K562 (cell line): Measurements from ENCODE around the gene GALNT7. TPM values are rescaled to one million over a fixed set of nuclear protein-coding genes. Genes with fewer than 3 reads are reported as not detected.

ENCODE experiments used
- BRD4 ChIP-seq: fragments of 200-600 bp; sonication (generic); IDR thresholded peaks from 2 replicates; pipeline ENCODE4 v1.6.1; 2017; ENCODE audit warnings: inconsistent platforms
- CAMTA2 ChIP-seq: fragments of 250-450 bp; sonication (Bioruptor Pico); conservative IDR thresholded peaks from 2 replicates; pipeline ENCODE4 v1.5.1; 2022
- CBFA2T3 ChIP-seq: fragments of 450-650 bp; IDR thresholded peaks from 2 replicates; pipeline ENCODE4 v1.6.1; 2017
- CEBPZ ChIP-seq: fragments of 150-350 bp; IDR thresholded peaks from 2 replicates; pipeline ENCODE4 v1.6.1; 2014; ENCODE audit warnings: low read depth, mild to moderate bottlenecking, low read length, borderline replicate concordance
- CREM ChIP-seq: IDR thresholded peaks from 2 replicates; pipeline ENCODE4 v1.6.1; 2014; ENCODE audit warnings: antibody characterized with exemption, low read depth
- EP300 ChIP-seq: IDR thresholded peaks from 2 replicates; pipeline ENCODE4 v1.6.1; 2012; ENCODE audit warnings: low read length, improper control_type of control experiment
- FOXA3 ChIP-seq, 2 experiments: fragments of 450-650 bp in 1 of 2; sonication (generic) in 1 of 2; formaldehyde crosslinking; IDR thresholded peaks in 1 of 2; conservative IDR thresholded peaks in 1 of 2; 2 replicates each; pipeline versions ENCODE4 v1.4.0 to v1.8.0; 2020 to 2022; ENCODE audit warnings: mild to moderate bottlenecking in 2 of 2, missing genetic modification reagents in 1 of 2
- HDAC2 ChIP-seq: fragments of 450-650 bp; IDR thresholded peaks from 2 replicates; pipeline ENCODE4 v1.6.1; 2016; ENCODE audit warnings: mild to moderate bottlenecking
- ILK ChIP-seq: fragments of 450-650 bp; IDR thresholded peaks from 2 replicates; pipeline ENCODE4 v1.6.1; 2016; ENCODE audit warnings: missing genetic modification characterization, low read depth, mild to moderate bottlenecking, missing compliant biosample characterization, moderate library complexity, borderline replicate concordance
- PHF8 ChIP-seq: fragments of 200-600 bp; sonication (generic); IDR thresholded peaks from 2 replicates; pipeline ENCODE4 v1.6.1; 2012; ENCODE audit warnings: mixed run types, mild to moderate bottlenecking, inconsistent platforms, low read length, moderate library complexity, borderline replicate concordance
- RBM15 ChIP-seq: fragments of 200-400 bp; formaldehyde crosslinking; IDR thresholded peaks from 2 replicates; pipeline ENCODE4 v1.6.1; 2018; ENCODE audit warnings: mild to moderate bottlenecking, low read length, moderate library complexity; ENCODE audit not compliant: insufficient read depth
- SNIP1 ChIP-seq: fragments of 450-650 bp; IDR thresholded peaks from 2 replicates; pipeline ENCODE4 v1.7.1; 2017; ENCODE audit warnings: low read depth, mild to moderate bottlenecking
- ZNF512 ChIP-seq: IDR thresholded peaks from 2 replicates; pipeline ENCODE4 v1.6.1; 2016; ENCODE audit warnings: missing genetic modification characterization, missing compliant biosample characterization
- polyA plus RNA-seq, 8 experiments: library from polyadenylated mRNA; depleted of rRNA in 4 of 8; stranded (reverse) in 5 of 8; unstranded in 3 of 8; fragments of >200 nt; fragmentation: Nextera tagmentation in 2 of 8; fragmentation: Illumina TruSeq in 1 of 8; extraction: Ambion mirVana in 2 of 8; extraction: Trizol in 1 of 8; gene quantifications; 2 replicates each; pipeline versions ENCODE4 v1.2.1 to v1.2.3, GENCODE V29; 2011 to 2014; ENCODE audit warnings: inconsistent platforms in 1 of 8, missing spikeins in 1 of 8
- total RNA-seq, 7 experiments: library from RNA; depleted of rRNA in 6 of 7; stranded (reverse); fragments of >200 nt in 6 of 7; fragmentation: Illumina TruSeq in 2 of 7; extraction: Trizol in 2 of 7; gene quantifications; 2 replicates each; pipeline versions ENCODE4 v1.2.1 to v1.2.3, GENCODE V29; 2011 to 2021; ENCODE audit warnings: low replicate concordance in 1 of 7
- TF ChIP-seq, protein P1 (sequence below): sonication (generic); formaldehyde crosslinking; IDR thresholded peaks from 2 replicates; pipeline ENCODE4 v1.9.0; 2022; ENCODE audit warnings: mild to moderate bottlenecking, missing genetic modification reagents
- TF ChIP-seq, protein P2 (sequence below): sonication (generic); formaldehyde crosslinking; IDR thresholded peaks from 2 replicates; pipeline ENCODE4 v1.8.1; 2023; ENCODE audit warnings: missing genetic modification reagents, mild to moderate bottlenecking, borderline replicate concordance

The GALNT7 gene
- total and polyA plus RNA-seq, 9 of the 15 experiments (the other 6 are each of a cell fraction or from before 2014, with no cell fraction given), result 16.7 to 38.7 (median 31.1) TPM

DNA sequence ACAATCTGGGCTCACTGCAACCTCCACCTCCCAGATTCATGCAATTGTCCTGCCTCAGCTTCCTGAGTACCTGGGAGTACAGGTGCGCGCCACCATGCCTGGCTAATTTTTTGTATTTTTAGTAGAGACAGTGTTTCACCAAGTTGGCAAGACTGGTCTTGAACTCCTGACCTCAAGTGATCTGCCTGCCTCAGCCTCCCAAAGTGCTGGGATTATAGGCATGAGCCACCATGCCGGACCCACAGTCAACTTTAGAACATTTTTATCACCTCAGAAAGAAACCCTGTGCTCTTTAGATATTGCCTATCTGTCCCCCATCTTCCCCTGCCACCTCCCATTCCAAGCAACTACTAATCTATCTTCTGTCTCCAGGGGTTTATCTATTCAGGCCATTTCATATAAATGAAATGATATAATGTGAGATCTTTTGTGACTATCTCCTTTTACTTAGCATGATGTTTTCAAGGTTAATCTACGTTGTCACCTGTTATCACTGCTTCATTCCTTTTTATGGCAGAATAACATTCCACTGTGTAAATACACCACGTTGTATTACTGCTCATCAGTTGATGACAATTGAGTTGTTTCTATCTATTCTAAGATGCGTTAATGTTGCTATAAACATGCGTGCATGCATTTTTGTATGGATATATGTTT, 44.3 kb upstream of the GALNT7 start (continued):
- TF ChIP-seq FOXA3 (CRISPR knock-in tag; conservative IDR thresholded peaks at IDR 0.05 in 1 of 2, IDR thresholded peaks at IDR 0.05 in 1 of 2) (peak in 1 of 2 experiments; percentile 60; a peak in 2 of 4 replicates), SNIP1 (no peak), PHF8 (no peak), ILK (no peak), RBM15 (no peak), CEBPZ (no peak), CBFA2T3 (peak; percentile 93), EP300 (peak; percentile 84), HDAC2 (no peak), CAMTA2 (CRISPR knock-in tag) (no peak), ZNF512 (tag) (no peak), CREM (no peak), BRD4 (no peak)
- TF ChIP-seq, protein P1, sequence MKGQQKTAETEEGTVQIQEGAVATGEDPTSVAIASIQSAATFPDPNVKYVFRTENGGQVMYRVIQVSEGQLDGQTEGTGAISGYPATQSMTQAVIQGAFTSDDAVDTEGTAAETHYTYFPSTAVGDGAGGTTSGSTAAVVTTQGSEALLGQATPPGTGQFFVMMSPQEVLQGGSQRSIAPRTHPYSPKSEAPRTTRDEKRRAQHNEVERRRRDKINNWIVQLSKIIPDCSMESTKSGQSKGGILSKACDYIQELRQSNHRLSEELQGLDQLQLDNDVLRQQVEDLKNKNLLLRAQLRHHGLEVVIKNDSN (CRISPR knock-in tag), result no peak
- TF ChIP-seq, protein P2, sequence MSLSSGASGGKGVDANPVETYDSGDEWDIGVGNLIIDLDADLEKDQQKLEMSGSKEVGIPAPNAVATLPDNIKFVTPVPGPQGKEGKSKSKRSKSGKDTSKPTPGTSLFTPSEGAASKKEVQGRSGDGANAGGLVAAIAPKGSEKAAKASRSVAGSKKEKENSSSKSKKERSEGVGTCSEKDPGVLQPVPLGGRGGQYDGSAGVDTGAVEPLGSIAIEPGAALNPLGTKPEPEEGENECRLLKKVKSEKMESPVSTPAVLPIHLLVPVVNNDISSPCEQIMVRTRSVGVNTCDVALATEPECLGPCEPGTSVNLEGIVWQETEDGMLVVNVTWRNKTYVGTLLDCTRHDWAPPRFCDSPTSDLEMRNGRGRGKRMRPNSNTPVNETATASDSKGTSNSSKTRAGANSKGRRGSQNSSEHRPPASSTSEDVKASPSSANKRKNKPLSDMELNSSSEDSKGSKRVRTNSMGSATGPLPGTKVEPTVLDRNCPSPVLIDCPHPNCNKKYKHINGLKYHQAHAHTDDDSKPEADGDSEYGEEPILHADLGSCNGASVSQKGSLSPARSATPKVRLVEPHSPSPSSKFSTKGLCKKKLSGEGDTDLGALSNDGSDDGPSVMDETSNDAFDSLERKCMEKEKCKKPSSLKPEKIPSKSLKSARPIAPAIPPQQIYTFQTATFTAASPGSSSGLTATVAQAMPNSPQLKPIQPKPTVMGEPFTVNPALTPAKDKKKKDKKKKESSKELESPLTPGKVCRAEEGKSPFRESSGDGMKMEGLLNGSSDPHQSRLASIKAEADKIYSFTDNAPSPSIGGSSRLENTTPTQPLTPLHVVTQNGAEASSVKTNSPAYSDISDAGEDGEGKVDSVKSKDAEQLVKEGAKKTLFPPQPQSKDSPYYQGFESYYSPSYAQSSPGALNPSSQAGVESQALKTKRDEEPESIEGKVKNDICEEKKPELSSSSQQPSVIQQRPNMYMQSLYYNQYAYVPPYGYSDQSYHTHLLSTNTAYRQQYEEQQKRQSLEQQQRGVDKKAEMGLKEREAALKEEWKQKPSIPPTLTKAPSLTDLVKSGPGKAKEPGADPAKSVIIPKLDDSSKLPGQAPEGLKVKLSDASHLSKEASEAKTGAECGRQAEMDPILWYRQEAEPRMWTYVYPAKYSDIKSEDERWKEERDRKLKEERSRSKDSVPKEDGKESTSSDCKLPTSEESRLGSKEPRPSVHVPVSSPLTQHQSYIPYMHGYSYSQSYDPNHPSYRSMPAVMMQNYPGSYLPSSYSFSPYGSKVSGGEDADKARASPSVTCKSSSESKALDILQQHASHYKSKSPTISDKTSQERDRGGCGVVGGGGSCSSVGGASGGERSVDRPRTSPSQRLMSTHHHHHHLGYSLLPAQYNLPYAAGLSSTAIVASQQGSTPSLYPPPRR, result no peak
